ENCODE data around the gene HOXC10. TPM values are rescaled to one million over a fixed set of nuclear protein-coding genes. Genes with fewer than 3 reads are reported as not detected.

HOXC10 gene
- total and polyA plus RNA-seq, 2 donors (not counting 3 experiments of a cell fraction or from before 2014, with no cell fraction given): 0.18 TPM; not detected in 1

DNA sequence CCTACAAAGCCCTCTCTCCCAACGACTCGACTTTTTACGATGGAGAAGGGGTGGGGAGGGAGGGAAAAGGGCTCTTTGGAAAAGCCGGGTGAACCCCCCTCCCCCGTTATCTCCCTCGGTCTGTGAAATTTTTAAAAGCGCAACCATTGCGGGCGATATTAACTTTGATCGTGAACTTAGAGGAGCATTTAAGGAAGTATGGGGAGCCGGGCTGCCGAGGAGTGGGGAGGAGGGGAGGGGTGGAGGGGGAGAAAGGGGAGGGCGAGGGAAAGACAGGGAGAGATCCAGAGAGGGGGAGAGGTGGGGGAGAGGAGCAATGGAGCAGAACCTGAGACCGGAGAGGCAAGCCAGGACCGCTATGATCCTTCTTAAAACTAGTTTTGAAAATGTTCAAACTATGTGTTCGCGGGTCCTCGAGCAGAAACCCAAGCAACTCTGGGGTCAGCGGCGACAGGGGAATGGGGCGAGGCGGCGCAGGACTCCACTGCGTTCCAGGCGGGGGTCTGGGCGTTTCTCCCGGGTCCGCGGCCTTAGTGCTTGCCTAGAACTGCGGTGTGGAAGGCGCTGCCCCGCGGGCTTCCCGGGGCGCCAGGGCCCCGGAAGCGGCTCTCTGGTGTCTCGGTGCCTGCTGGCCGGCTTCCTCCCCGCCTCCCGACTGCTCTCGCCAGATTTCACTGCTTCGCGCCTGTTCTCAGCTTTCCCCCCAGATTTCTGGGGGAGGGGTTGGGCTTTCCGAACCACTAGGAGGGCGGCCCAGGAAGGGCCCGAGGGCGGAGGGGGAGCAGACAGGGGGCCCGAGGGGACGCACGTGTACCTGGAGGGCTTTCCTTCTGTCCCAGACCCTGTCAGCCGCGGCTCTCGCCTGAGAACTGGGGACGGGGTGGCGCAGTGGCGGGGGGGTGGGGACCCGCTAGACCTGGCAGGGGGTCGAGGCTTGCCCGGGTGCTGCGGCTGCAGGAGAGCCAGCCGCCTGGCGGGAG is 10.6 kb upstream of the HOXC10 start, which contains the start of gene HOTAIR:
TSS of gene HOTAIR (minus strand) at position 871 of the 980 bp plus-strand sequence.
- H3K4me3 ChIP-seq (replicated peaks in 1 of 3; ENCODE audit: insufficient read depth in 1 of 3, low read depth in 1 of 3, low read length in 3 of 3): no peak within 1 kb of the TSS
- FAIRE-seq: no peak
- intact Hi-C loops (cut with micrococcal nuclease): no loop called here
- no peak within 1 kb of the TSS for H3K4me2 ChIP-seq (ENCODE audit: insufficient read depth, low read length)
- no peak for DNase-seq (ENCODE audit: low read depth, low spot score)
- no peaks in the 10 kb centered on the region for H4K20me1 ChIP-seq (replicated peaks; ENCODE audit: control insufficient read depth, extremely low read depth, insufficient read depth, low read length)
- H3K9ac ChIP-seq (replicated peaks; ENCODE audit: extremely low read depth, insufficient read depth, low read length): no peak within 1 kb of the TSS
- H3K4me1 ChIP-seq (ENCODE audit: control insufficient read depth, extremely low read depth, insufficient read depth, low read length): no peaks in the 10 kb centered on the region
- H3K79me2 ChIP-seq (ENCODE audit: control insufficient read depth, insufficient read depth, low read length): no peaks in the 10 kb centered on the region
- CTCF ChIA-PET: interaction anchor here (0.6 kb wide), 2 partner anchors 14 to 155 kb away, joined by 3 to 4 read pairs; no protein-coding TSS in a partner anchor
- H3K9me3 ChIP-seq (replicated peaks; ENCODE audit: control insufficient read depth, insufficient read depth, low read length): no peaks in the 10 kb centered on the region
- H3K36me3 ChIP-seq (ENCODE audit: control insufficient read depth in 2 of 2, extremely low read depth in 1 of 2, insufficient read depth in 2 of 2, low read length in 2 of 2): no peaks in the 10 kb centered on the region
- BruUV-seq (replicated peaks): no TSS peak
- no peak within 1 kb of the TSS for H2AFZ ChIP-seq (ENCODE audit: low read depth, low read length)
- H3K27me3 ChIP-seq (ENCODE audit: control insufficient read depth in 2 of 2, insufficient read depth in 2 of 2, low read length in 2 of 2): peaks cover 87 to 98% of the 10 kb centered on the region in 2 experiments
- no peaks in the 10 kb centered on the region for H3K9me1 ChIP-seq (replicated peaks; ENCODE audit: control insufficient read depth, extremely low read depth, insufficient read depth, low read length)
- POLR2A ChIA-PET: no interaction called here
- TF ChIP-seq FOS (IDR thresholded peaks at IDR 0.05; ENCODE audit: borderline replicate concordance, insufficient read depth, low read length) (no peak), EZH2 (IDR thresholded peaks at IDR 0.05; ENCODE audit: borderline replicate concordance, low read depth, low read length, severe bottlenecking) (peak; percentile 86)
- H3K27ac ChIP-seq (ENCODE audit: insufficient read depth, low read depth, low read length): no peak within 1 kb of the TSS
- dilution Hi-C loops (cut with MboI; ENCODE audit: extremely low pct_ligation_motif_present, low sequenced_read_pairs): no loop called here

DNA sequence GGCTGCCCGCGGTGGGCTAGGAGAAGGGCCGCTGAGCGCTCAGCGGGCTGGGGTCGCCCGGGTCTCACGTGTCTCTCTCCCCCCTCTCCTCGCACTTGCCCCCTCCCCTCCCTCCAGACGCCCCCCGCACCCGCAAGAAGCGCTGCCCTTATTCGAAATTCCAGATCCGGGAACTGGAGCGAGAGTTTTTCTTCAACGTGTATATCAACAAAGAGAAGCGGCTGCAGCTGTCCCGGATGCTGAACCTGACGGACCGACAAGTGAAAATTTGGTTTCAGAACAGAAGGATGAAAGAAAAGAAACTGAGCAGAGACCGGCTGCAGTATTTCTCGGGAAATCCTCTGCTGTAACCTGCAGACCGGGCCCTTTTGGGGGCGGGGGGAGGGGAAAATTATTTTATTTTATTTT is 9.9 kb upstream of the HOXC10 start:
- ChIA-PET CTCF (interaction anchor here (0.6 kb wide), 1 partner anchor 155 kb away, joined by 3 read pairs; no protein-coding TSS in a partner anchor), POLR2A (no interaction called here)
- H3K79me2 ChIP-seq (ENCODE audit: control insufficient read depth, insufficient read depth, low read length): no peaks in the 10 kb centered on the region
- no peaks in the 10 kb centered on the region for H3K36me3 ChIP-seq (ENCODE audit: control insufficient read depth in 2 of 2, extremely low read depth in 1 of 2, insufficient read depth in 2 of 2, low read length in 2 of 2)
- dilution Hi-C loops (cut with MboI; ENCODE audit: extremely low pct_ligation_motif_present, low sequenced_read_pairs): no loop called here
- no peak overlapping the region for H3K4me2 ChIP-seq (ENCODE audit: insufficient read depth, low read length)
- H3K9ac ChIP-seq (replicated peaks; ENCODE audit: extremely low read depth, insufficient read depth, low read length): no peak overlapping the region
- no peak for DNase-seq (ENCODE audit: low read depth, low spot score)
- no peaks in the 10 kb centered on the region for H3K9me3 ChIP-seq (replicated peaks; ENCODE audit: control insufficient read depth, insufficient read depth, low read length)
- no peak overlapping the region for H2AFZ ChIP-seq (ENCODE audit: low read depth, low read length)
- H3K27ac ChIP-seq (ENCODE audit: insufficient read depth, low read depth, low read length): no peak overlapping the region
- BruUV-seq (replicated peaks): no TSS peak
- H3K9me1 ChIP-seq (replicated peaks; ENCODE audit: control insufficient read depth, extremely low read depth, insufficient read depth, low read length): no peaks in the 10 kb centered on the region
- no peak overlapping the region for H3K4me3 ChIP-seq (replicated peaks in 1 of 3; ENCODE audit: insufficient read depth in 1 of 3, low read depth in 1 of 3, low read length in 3 of 3)
- intact Hi-C loops (cut with micrococcal nuclease): no loop called here
- H3K27me3 ChIP-seq (ENCODE audit: control insufficient read depth in 2 of 2, insufficient read depth in 2 of 2, low read length in 2 of 2): peaks cover 86 to 96% of the 10 kb centered on the region in 2 experiments
- TF ChIP-seq POLR2A (IDR thresholded peaks at IDR 0.05; ENCODE audit: low read depth, low read length) (no peak), EZH2 (IDR thresholded peaks at IDR 0.05; ENCODE audit: borderline replicate concordance, low read depth, low read length, severe bottlenecking) (peak; percentile 21), GATA2 (IDR thresholded peaks at IDR 0.05; ENCODE audit: insufficient read depth, insufficient read length, low read depth, low read length) (no peak)
- H4K20me1 ChIP-seq (replicated peaks; ENCODE audit: control insufficient read depth, extremely low read depth, insufficient read depth, low read length): no peaks in the 10 kb centered on the region
- FAIRE-seq: no peak
- no peaks in the 10 kb centered on the region for H3K4me1 ChIP-seq (ENCODE audit: control insufficient read depth, extremely low read depth, insufficient read depth, low read length)

Data from endothelial cell of umbilical vein (primary cell).